NCI-H82 (cell line): ENCODE measurements around the gene NANS.
"Not testable (repeated sequence)": the region's sequence is repeated elsewhere in the genome, so short reads cannot be mapped to it uniquely, and the experiment has no call there.

Source experiments
- DNase-seq: peaks from one replicate; lab custom pipeline; 2025; lab: John Stamatoyannopoulos, UW

The NANS gene

DNA sequence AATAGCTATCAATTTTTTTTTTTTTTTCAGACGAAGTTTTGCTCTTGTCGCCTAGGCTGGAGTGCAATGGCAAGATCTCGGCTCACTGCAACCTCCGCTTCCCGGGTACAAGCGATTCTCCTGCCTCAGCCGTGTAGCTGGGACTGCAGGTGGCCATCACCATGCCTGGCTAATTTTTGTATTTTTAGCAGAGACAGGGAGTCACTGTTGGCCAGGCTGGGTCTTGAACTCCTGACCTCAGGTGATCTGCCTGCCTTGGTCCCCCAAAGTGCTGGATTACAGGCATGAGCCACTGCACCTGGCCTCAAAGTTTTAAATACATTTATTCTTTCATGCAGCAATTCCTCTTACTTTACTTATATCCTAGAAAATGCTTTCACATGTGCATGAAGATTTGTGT is 44.9 kb downstream of the NANS start:
- no peak for DNase-seq

DNA sequence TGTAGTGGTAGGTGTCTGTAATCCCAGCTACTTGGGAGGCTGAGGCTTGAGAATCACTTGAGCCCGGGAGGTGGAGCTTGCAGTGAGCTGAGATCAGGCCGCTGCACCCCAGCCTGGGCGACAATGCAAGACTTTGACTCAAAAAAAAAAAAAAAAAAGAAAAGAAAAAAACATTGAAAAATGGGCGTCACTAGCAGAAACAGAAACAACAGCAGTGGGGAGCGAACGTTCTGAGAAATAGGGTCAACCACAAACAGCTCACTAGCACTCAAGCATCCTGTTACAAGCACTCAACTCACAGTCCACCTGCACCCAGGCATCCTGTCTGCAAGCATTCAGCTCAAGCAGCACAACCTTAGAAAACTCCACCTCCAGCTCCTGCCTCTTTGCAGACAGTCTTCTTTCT is 45.3 kb downstream of the NANS start:
- no peak for DNase-seq

DNA sequence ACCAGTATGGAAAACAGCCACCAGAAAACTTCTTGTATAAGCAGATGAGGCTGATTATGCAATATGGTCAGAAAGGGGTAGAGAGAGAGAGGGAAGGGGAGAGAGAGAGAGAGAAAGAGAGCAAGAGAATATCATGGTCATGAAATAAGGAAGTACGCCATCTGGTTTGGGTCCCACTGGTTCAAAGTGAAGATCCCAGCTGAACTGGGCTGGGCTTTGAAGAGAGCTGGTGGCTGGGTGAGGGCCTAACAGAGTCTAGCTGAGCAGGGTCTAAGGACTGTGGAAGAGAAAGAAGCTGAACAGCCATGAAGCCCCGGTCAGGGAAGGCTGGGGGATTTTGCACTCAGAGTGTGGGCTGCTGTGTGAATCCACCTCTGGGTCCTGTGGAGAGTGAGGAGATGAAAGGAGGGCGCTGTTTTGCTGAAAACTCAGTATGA is 47.9 kb downstream of the NANS start:
- no peak for DNase-seq

- DNase-seq = no peak
Measured at GRCh38 chr9:98105006-98105405, 48.5 kb downstream of the NANS start.

- DNase-seq = no peak
Measured at GRCh38 chr9:98107926-98108325, 51.4 kb downstream of the NANS start.

GRCh38 chr9:98108531-98109031 is 52.0 kb downstream of the NANS start:
- no peak for DNase-seq

DNA sequence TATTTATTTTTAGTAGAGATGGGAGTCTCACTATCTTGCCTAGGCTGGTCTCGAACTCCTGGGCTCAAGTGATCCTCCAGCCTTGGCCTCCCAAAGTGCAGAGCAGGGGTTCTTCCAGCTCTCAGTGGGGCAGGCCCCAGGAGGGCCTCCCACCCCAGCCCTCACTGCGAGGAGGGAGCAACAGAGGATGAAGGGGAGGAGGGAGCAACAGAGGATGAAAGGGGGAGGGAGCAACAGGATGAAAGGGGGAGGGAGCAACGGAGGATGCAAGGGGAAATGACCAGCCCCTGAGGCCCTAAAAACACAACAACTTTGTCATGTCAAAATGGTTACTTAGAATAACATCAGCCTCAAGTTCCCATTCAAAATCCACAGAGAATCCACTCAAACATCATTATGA is 52.5 kb downstream of the NANS start:
- no peak for DNase-seq

DNA sequence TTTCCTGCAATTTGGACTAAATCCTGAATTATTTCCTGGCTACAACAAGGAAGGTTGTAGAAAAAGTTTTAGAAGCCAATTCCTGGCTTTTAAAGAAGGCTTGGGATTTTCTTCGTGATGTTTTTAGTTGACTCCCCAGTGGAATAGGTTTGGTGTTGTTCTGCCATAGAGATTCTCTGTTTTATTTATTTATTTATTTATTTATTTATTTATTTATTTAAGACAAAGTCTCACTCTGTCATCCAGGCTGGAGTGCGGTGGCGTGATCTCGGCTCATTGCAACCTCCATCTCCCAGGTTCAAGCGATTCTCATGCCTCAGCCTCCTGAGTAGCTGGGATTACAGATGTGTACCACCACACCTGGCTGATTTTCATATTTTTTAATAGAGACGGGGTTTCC is 60.6 kb downstream of the NANS start:
- not testable (repeated sequence) for DNase-seq

- peak; percentile 50 for DNase-seq
Measured at GRCh38 chr9:98117984-98118639, 61.6 kb downstream of the NANS start.

GRCh38 chr9:98118640-98119601 is 62.4 kb downstream of the NANS start, which contains the start of gene TRIM14:
TRIM14 (minus strand) TSS chr9:98119222; CDS start chr9:98119188, 34 bp downstream.
- DNase-seq = peak; percentile 26

GRCh38 chr9:98120476-98120875 is 63.9 kb downstream of the NANS start:
- no peak for DNase-seq

GRCh38 chr9:98121058-98121457 is 64.5 kb downstream of the NANS start:
- DNase-seq = no peak

- not testable (repeated sequence) for DNase-seq
Measured at GRCh38 chr9:98124091-98124490, 67.6 kb downstream of the NANS start.

GRCh38 chr9:98124637-98125426 is 68.3 kb downstream of the NANS start:
- no peak for DNase-seq

- no peak for DNase-seq
Measured at GRCh38 chr9:98127226-98127625, 70.7 kb downstream of the NANS start.

DNA sequence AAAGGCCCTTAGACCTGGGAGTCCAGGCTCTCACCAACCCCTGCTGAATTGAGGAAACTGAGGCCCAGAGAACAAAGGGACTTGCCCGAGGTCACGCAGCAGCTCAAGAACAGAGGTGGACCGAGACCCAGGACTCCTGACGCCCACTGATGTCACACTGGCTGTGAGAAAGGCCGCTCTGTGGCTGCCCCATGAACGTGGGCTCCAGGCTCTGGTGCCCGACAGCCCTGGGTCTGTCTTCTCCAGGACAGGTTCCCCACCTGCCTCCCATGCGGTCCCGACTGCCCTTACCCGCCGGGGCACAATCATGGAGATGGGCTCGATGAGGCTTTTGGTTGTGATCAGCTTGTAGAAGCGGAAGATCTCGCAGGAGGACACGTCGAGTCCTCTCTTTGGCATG is 71.8 kb downstream of the NANS start:
- DNase-seq = no peak

DNA sequence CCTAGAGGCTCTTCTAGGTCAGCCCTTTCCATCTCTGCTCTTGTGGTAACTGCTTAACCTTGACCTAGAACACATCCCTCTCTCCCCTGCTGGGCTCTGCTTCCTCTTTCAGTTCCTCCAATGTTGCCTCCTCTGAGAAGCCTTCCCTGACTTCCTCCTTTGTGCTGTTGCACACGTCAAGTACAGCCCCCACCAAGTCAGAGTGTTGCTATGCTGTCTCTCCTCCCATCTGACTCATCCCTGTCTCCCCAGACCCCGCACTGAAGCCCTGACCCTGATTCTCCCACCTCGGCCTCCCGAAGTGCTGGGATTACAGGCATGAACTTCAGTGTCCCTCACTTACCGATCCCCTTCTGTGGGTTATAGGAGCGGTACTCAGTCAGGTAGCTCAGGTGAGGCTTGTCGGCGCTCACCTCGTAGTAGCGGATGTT is 72.9 kb downstream of the NANS start:
- DNase-seq = no peak

DNA sequence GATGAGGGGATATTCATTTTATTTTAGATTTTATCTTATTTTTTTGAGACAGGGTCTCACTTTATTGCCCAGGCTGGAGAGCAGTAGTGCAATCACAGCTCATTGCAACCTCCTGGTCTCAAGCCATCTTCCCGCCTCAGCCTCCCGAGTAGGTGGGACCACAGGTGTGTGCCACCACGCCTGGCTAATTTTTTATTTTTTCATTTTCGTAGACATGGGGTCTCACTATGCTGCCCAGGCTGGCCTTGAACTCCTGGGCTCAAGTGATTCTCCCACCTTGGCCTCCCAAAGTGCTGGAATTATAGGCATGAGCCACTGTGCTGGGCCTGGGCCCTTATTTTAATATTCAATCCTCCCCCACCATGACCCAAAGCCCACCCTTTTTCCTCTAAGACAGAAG is 73.5 kb downstream of the NANS start:
- DNase-seq = not testable (repeated sequence)

DNA sequence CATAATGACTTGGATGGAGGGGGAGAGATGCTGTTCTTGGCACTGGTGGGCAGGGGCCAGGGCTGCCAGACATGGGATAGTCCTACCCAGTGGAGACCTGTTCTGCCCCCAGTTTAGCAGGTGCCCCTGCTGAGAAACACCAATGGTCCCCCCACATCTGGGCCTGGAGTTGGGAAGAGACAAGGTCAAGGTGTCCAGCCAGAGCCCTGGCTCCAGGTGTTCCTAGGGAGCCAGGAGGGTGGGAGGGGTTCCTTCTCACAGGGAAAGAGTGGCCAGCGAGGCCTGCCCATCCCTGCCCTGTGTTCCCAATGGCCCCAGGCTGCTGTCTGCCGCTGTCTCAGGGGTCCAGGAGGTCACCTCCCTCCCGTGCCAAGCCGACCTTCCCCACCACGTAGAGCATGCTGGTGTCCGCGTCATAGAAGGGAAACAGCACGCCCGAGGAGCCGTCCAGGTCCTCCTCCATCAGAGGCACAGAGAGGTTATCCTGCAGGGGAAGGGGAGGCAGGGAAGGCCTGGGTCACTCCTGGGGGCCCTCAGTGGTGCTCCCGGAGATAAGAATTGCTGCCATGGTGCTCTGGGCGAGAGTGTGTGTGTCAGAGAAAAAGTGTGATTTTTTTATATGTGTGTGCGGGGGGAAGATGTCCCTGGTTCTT is 74.2 kb downstream of the NANS start:
- DNase-seq = no peak

- DNase-seq = no peak
Measured at GRCh38 chr9:98132158-98132557, 75.6 kb downstream of the NANS start.
